ENCODE data around the gene UNC80. TPM values are rescaled to one million over a fixed set of nuclear protein-coding genes. Genes with fewer than 3 reads are reported as not detected.

The UNC80 gene
- total RNA-seq, 1 donor from 2014 or later: 0.38 TPM

DNA sequence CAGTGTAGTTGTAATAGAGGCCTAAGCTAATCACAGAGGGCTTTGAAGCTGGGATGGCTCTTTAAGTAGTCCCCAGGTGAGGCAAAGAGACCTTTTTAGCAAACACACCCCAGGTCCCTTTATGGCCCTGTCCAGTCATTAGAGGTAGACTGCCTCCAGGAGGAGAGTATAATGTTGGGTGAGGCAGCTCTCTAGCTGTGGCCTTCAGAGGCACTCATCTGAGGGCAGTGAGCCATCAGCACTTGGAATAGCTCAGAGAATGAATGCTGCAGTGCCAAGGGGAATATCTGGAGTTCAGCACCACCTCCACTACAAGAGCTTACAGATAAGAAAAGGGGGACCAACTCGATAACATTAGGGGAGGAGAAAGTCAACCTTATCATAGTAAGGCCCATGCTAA is 52.8 kb downstream of the UNC80 start:
- TF ChIP-seq, protein P1, sequence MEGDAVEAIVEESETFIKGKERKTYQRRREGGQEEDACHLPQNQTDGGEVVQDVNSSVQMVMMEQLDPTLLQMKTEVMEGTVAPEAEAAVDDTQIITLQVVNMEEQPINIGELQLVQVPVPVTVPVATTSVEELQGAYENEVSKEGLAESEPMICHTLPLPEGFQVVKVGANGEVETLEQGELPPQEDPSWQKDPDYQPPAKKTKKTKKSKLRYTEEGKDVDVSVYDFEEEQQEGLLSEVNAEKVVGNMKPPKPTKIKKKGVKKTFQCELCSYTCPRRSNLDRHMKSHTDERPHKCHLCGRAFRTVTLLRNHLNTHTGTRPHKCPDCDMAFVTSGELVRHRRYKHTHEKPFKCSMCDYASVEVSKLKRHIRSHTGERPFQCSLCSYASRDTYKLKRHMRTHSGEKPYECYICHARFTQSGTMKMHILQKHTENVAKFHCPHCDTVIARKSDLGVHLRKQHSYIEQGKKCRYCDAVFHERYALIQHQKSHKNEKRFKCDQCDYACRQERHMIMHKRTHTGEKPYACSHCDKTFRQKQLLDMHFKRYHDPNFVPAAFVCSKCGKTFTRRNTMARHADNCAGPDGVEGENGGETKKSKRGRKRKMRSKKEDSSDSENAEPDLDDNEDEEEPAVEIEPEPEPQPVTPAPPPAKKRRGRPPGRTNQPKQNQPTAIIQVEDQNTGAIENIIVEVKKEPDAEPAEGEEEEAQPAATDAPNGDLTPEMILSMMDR (IDR thresholded peaks at IDR 0.05; ENCODE audit: unreplicated experiment): no peak
- Mint-ChIP-seq H3K4me3 (no peak overlapping the region), H3K4me1 (no peaks in the 10 kb centered on the region), H3K9me3 (peaks cover 4% of the 10 kb centered on the region), H3K36me3 (no peaks in the 10 kb centered on the region), H3K27ac (no peak overlapping the region), H3K27me3 (ENCODE audit: low read depth) (no peaks in the 10 kb centered on the region)
- no peak for DNase-seq (ENCODE audit: low spot score in 2 of 2, unreplicated experiment in 2 of 2)

DNA sequence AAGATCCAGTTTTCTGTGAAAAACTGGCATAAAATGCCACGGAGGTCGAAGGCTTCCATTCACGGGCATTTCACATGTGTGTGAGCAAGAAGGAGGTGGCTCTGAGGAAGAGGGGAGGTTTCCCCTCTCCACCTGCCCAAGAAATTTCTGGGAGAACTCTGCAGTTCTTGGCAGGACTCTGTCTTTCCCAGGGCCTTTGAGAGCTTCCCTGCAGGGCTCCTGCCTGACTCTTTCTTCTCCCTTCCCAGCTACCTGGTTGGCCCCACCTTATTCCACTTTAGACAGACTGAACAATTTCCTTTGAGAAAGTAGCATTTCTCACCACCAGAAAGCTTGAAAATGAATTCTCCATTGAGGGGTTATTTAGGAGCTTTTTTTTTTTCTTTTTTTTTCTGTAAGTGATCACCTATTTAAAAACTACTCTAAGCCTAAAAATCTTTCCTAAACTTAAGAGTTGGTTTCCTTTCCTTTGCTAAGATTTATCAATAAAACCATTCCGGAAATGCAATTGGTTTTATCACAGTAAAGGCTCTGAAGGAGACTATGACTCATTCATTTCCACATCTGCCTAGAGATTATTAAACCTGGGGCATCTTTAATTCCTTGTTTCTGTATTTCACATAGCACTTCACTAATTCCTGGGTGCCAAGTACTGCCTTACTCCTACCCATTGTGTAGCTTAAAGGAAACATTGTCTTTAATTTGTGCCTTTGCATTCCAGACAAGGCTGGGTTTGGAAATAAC is 59.3 kb downstream of the UNC80 start:
- Mint-ChIP-seq H3K4me1 (no peaks in the 10 kb centered on the region), H3K27me3 (ENCODE audit: low read depth) (no peaks in the 10 kb centered on the region), H3K36me3 (no peaks in the 10 kb centered on the region), H3K27ac (no peak overlapping the region), H3K4me3 (no peak overlapping the region), H3K9me3 (no peaks in the 10 kb centered on the region)
- TF ChIP-seq, protein P1 (IDR thresholded peaks at IDR 0.05; ENCODE audit: unreplicated experiment): no peak
- DNase-seq (ENCODE audit: low spot score in 2 of 2, unreplicated experiment in 2 of 2): no peak

DNA sequence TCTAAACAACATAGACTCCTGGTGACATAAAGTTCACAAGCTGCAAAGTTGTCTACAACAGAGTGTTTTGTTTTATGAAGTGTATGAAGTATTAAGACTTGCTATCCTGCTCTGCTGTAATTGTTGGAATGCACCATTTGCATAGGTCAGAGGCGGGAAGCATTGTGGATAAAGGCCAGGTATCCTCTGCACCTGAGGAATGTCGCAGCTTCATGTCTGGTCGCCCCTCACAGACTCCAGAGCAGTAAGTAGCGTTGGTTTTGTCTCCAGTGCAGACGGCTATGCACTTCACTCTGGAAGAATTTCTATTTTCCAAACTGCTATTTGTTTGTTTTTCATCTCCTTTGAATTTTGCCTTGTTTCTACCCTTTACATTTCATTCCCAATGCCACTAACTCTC is 63.1 kb downstream of the UNC80 start:
- no peak overlapping the region for H3K4me3 Mint-ChIP-seq
- TF ChIP-seq, protein P1 (IDR thresholded peaks at IDR 0.05; ENCODE audit: unreplicated experiment): no peak
- H3K27me3 Mint-ChIP-seq (ENCODE audit: low read depth): no peaks in the 10 kb centered on the region
- H3K27ac Mint-ChIP-seq: no peak overlapping the region
- no peaks in the 10 kb centered on the region for H3K36me3 Mint-ChIP-seq
- no peak for DNase-seq (ENCODE audit: low spot score in 2 of 2, unreplicated experiment in 2 of 2)
- no peaks in the 10 kb centered on the region for H3K9me3 Mint-ChIP-seq
- H3K4me1 Mint-ChIP-seq: no peaks in the 10 kb centered on the region

DNA sequence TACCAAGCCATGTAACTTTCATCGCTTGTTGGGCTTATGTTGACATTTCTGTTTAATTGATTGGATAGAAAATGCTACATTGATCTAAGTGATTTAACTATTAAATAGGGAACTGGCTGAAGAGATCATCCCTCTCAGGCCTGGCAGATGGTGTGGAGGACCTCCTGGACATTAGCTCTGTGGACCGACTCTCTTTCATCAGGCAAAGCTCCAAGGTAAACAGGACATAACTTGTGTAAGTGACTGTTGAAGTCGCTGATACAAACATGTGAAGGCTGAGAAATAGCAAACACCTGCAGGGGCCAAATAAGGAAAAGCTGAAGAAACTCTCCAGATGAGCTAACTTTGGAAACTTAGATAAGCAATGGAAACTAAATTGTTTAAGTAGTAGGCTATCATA is 68.8 kb downstream of the UNC80 start:
- TF ChIP-seq, protein P1 (IDR thresholded peaks at IDR 0.05; ENCODE audit: unreplicated experiment): no peak
- no peak overlapping the region for H3K27ac Mint-ChIP-seq
- peaks cover 2% of the 10 kb centered on the region for H3K27me3 Mint-ChIP-seq (ENCODE audit: low read depth)
- no peak for DNase-seq (ENCODE audit: low spot score in 2 of 2, unreplicated experiment in 2 of 2)
- no peak overlapping the region for H3K4me3 Mint-ChIP-seq
- H3K4me1 Mint-ChIP-seq: no peaks in the 10 kb centered on the region
- no peaks in the 10 kb centered on the region for H3K36me3 Mint-ChIP-seq
- no peaks in the 10 kb centered on the region for H3K9me3 Mint-ChIP-seq

DNA sequence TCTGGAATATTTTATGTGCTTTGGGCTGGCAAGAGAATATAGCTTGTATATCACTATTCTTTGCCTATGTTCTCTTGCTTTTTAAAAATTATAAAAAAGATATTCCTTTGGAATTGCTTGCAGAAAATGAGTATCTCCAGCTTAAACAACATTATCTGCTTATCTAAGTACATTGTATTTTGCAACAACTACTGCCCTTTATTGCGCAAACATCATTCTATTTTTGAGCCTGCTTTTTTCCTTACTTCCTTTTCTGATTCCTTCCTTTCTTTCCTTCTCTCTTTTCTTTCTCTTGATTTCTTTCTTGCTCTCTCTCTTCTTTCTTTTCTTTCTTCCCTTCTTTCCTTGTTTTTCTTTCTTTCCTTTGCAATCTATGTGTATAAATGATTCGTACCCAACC is 74.0 kb downstream of the UNC80 start:
- Mint-ChIP-seq H3K27ac (no peak overlapping the region), H3K27me3 (ENCODE audit: low read depth) (peaks cover 4% of the 10 kb centered on the region), H3K36me3 (no peaks in the 10 kb centered on the region), H3K4me3 (no peak overlapping the region), H3K4me1 (no peaks in the 10 kb centered on the region), H3K9me3 (no peaks in the 10 kb centered on the region)
- no peak for DNase-seq (ENCODE audit: low spot score in 2 of 2, unreplicated experiment in 2 of 2)
- TF ChIP-seq, protein P1 (IDR thresholded peaks at IDR 0.05; ENCODE audit: unreplicated experiment): no peak
